ENCODE measurements around the gene TGFB2.
"Not testable (repeated sequence)": the region's sequence is repeated elsewhere in the genome, so short reads cannot be mapped to it uniquely, and the experiment has no call there.

Gene TGFB2

GRCh38 chr1:218314316-218314715, 30.8 kb upstream of the TGFB2 start:
- DNase-seq, result no peak
- no peak overlapping the region for H3K4me3 ChIP-seq (ENCODE audit: low read depth in 1 of 2, low read length in 2 of 2)
- H2AFZ ChIP-seq (ENCODE audit: low read depth, low read length), result no peak overlapping the region
- no peak for TF ChIP-seq CTCF (IDR thresholded peaks at IDR 0.05; ENCODE audit: borderline replicate concordance, extremely low read depth, low read length, poor library complexity, severe bottlenecking)
- TF ChIP-seq EZH2 (IDR thresholded peaks at IDR 0.05; ENCODE audit: borderline replicate concordance, low read depth, low read length, severe bottlenecking), result no peak
- no peak overlapping the region for H3K9ac ChIP-seq (ENCODE audit: low read depth, low read length)
- no peaks in the 10 kb centered on the region for H4K20me1 ChIP-seq (ENCODE audit: insufficient read depth, low read length)
- H3K36me3 ChIP-seq (ENCODE audit: insufficient read depth, low read length), result no peaks in the 10 kb centered on the region
- no peaks in the 10 kb centered on the region for H3K9me3 ChIP-seq (ENCODE audit: insufficient read depth, low read length, severe bottlenecking)
- H3K79me2 ChIP-seq (ENCODE audit: insufficient read depth, low read length), result no peaks in the 10 kb centered on the region
- no peak for ATAC-seq (ENCODE audit: insufficient read depth, low read depth)
- no peaks in the 10 kb centered on the region for H3K27me3 ChIP-seq (ENCODE audit: insufficient read depth, low read length, poor library complexity)
- H3K4me2 ChIP-seq (ENCODE audit: insufficient read depth, low read length), result no peak overlapping the region
- H3K4me1 ChIP-seq (ENCODE audit: insufficient read depth, low read length), result no peaks in the 10 kb centered on the region
- no peak overlapping the region for H3K27ac ChIP-seq (ENCODE audit: low read length)

- H3K36me3 ChIP-seq (ENCODE audit: insufficient read depth, low read length), result no peaks in the 10 kb centered on the region
- no peak overlapping the region for H2AFZ ChIP-seq (ENCODE audit: low read depth, low read length)
- no peaks in the 10 kb centered on the region for H3K4me1 ChIP-seq (ENCODE audit: insufficient read depth, low read length)
- no peak for DNase-seq
- no peak overlapping the region for H3K4me3 ChIP-seq (ENCODE audit: low read depth in 1 of 2, low read length in 2 of 2)
- H3K9me3 ChIP-seq (ENCODE audit: insufficient read depth, low read length, severe bottlenecking), result no peaks in the 10 kb centered on the region
- TF ChIP-seq CTCF (IDR thresholded peaks at IDR 0.05; ENCODE audit: borderline replicate concordance, extremely low read depth, low read length, poor library complexity, severe bottlenecking) (no peak), EZH2 (IDR thresholded peaks at IDR 0.05; ENCODE audit: borderline replicate concordance, low read depth, low read length, severe bottlenecking) (no peak)
- H3K27me3 ChIP-seq (ENCODE audit: insufficient read depth, low read length, poor library complexity), result no peaks in the 10 kb centered on the region
- no peak overlapping the region for H3K27ac ChIP-seq (ENCODE audit: low read length)
- H3K79me2 ChIP-seq (ENCODE audit: insufficient read depth, low read length), result no peaks in the 10 kb centered on the region
- no peak overlapping the region for H3K4me2 ChIP-seq (ENCODE audit: insufficient read depth, low read length)
- H4K20me1 ChIP-seq (ENCODE audit: insufficient read depth, low read length), result no peaks in the 10 kb centered on the region
- H3K9ac ChIP-seq (ENCODE audit: low read depth, low read length), result no peak overlapping the region
- ATAC-seq (ENCODE audit: insufficient read depth, low read depth), result no peak
Observed at GRCh38 chr1:218315638-218316037, 29.5 kb upstream of the TGFB2 start.

- ATAC-seq (ENCODE audit: insufficient read depth, low read depth), result no peak
- TF ChIP-seq EZH2 (IDR thresholded peaks at IDR 0.05; ENCODE audit: borderline replicate concordance, low read depth, low read length, severe bottlenecking), result no peak
- TF ChIP-seq CTCF (IDR thresholded peaks at IDR 0.05; ENCODE audit: borderline replicate concordance, extremely low read depth, low read length, poor library complexity, severe bottlenecking), result no peak
- no peaks in the 10 kb centered on the region for H3K79me2 ChIP-seq (ENCODE audit: insufficient read depth, low read length)
Observed at GRCh38 chr1:218317061-218317460, 28.1 kb upstream of the TGFB2 start.

GRCh38 chr1:218320182-218320581, 25.0 kb upstream of the TGFB2 start:
- peaks cover 12% of the 10 kb centered on the region for H3K36me3 ChIP-seq (ENCODE audit: insufficient read depth, low read length)
- ATAC-seq (ENCODE audit: insufficient read depth, low read depth); H3K4me1 ChIP-seq (ENCODE audit: insufficient read depth, low read length); H2AFZ ChIP-seq (ENCODE audit: low read depth, low read length); H3K79me2 ChIP-seq (ENCODE audit: insufficient read depth, low read length); H3K4me3 ChIP-seq (ENCODE audit: low read depth in 1 of 2, low read length in 2 of 2); H3K9me3 ChIP-seq (ENCODE audit: insufficient read depth, low read length, severe bottlenecking); H3K4me2 ChIP-seq (ENCODE audit: insufficient read depth, low read length); H3K9ac ChIP-seq (ENCODE audit: low read depth, low read length); DNase-seq; H3K27ac ChIP-seq (ENCODE audit: low read length); H3K27me3 ChIP-seq (ENCODE audit: insufficient read depth, low read length, poor library complexity); H4K20me1 ChIP-seq (ENCODE audit: insufficient read depth, low read length): not testable (repeated sequence)

More at GRCh38 chr1:218317061-218317460, 28.1 kb upstream of the TGFB2 start:
- H2AFZ ChIP-seq (ENCODE audit: low read depth, low read length), result no peak overlapping the region
- H3K9me3 ChIP-seq (ENCODE audit: insufficient read depth, low read length, severe bottlenecking), result no peaks in the 10 kb centered on the region
- no peaks in the 10 kb centered on the region for H3K4me1 ChIP-seq (ENCODE audit: insufficient read depth, low read length)
- H3K9ac ChIP-seq (ENCODE audit: low read depth, low read length), result no peak overlapping the region
- H3K4me2 ChIP-seq (ENCODE audit: insufficient read depth, low read length), result no peak overlapping the region
- no peak overlapping the region for H3K27ac ChIP-seq (ENCODE audit: low read length)
- DNase-seq, result no peak
- no peaks in the 10 kb centered on the region for H4K20me1 ChIP-seq (ENCODE audit: insufficient read depth, low read length)
- H3K36me3 ChIP-seq (ENCODE audit: insufficient read depth, low read length), result no peaks in the 10 kb centered on the region
- no peak overlapping the region for H3K4me3 ChIP-seq (ENCODE audit: low read depth in 1 of 2, low read length in 2 of 2)
- H3K27me3 ChIP-seq (ENCODE audit: insufficient read depth, low read length, poor library complexity), result no peaks in the 10 kb centered on the region

All from DND-41 (cell line).